ENCODE data around the gene RAB34.

- TF ChIP-seq EZH2phosphoT487 (IDR thresholded peaks at IDR 0.05; ENCODE audit: insufficient read depth, low read depth), result no peak
- TF ChIP-seq EZH2 (IDR thresholded peaks at IDR 0.05; ENCODE audit: insufficient read depth, poor library complexity, severe bottlenecking), result no peak
Measured at GRCh38 chr17:28744104-28744971, 26.7 kb upstream of the RAB34 start.
